ENCODE measurements around the gene DRG2.

DRG2 gene

GRCh38 chr17:18059283-18059682 is 28.5 kb upstream of the DRG2 start:
- no peak overlapping the region for H3K4me3 ChIP-seq (ENCODE audit: low read depth, low read length)
- TF ChIP-seq CTCF (conservative IDR thresholded peaks at IDR 0.05; ENCODE audit: low read depth, low read length), result no peak
- DNase-seq (ENCODE audit: low read depth), result no peak

GRCh38 chr17:18064053-18064452 is 23.7 kb upstream of the DRG2 start:
- no peak for TF ChIP-seq CTCF (conservative IDR thresholded peaks at IDR 0.05; ENCODE audit: low read depth, low read length)
- H3K4me3 ChIP-seq (ENCODE audit: low read depth, low read length), result no peak overlapping the region
- no peak for DNase-seq (ENCODE audit: low read depth)

- no peak for DNase-seq (ENCODE audit: low read depth)
- H3K4me3 ChIP-seq (ENCODE audit: low read depth, low read length), result no peak overlapping the region
- TF ChIP-seq CTCF (conservative IDR thresholded peaks at IDR 0.05; ENCODE audit: low read depth, low read length), result no peak
Observed at GRCh38 chr17:18065546-18065945, 22.2 kb upstream of the DRG2 start.

GRCh38 chr17:18066866-18067265 is 20.9 kb upstream of the DRG2 start:
- no peak for TF ChIP-seq CTCF (conservative IDR thresholded peaks at IDR 0.05; ENCODE audit: low read depth, low read length)
- no peak overlapping the region for H3K4me3 ChIP-seq (ENCODE audit: low read depth, low read length)
- no peak for DNase-seq (ENCODE audit: low read depth)

- DNase-seq (ENCODE audit: low read depth), result no peak
- TF ChIP-seq CTCF (conservative IDR thresholded peaks at IDR 0.05; ENCODE audit: low read depth, low read length), result no peak
- H3K4me3 ChIP-seq (ENCODE audit: low read depth, low read length), result no peak overlapping the region
Observed at GRCh38 chr17:18069101-18069500, 18.6 kb upstream of the DRG2 start.

- peak overlapping the region; percentile 27 for H3K4me3 ChIP-seq (ENCODE audit: low read depth, low read length)
- no peak for TF ChIP-seq CTCF (conservative IDR thresholded peaks at IDR 0.05; ENCODE audit: low read depth, low read length)
- DNase-seq (ENCODE audit: low read depth), result peak; percentile 61
Observed at GRCh38 chr17:18070861-18071340, 16.8 kb upstream of the DRG2 start.

- no peak for TF ChIP-seq CTCF (conservative IDR thresholded peaks at IDR 0.05; ENCODE audit: low read depth, low read length)
- DNase-seq (ENCODE audit: low read depth), result no peak
- H3K4me3 ChIP-seq (ENCODE audit: low read depth, low read length), result no peak overlapping the region
Observed at GRCh38 chr17:18071751-18072150, 16.0 kb upstream of the DRG2 start.
